Measurements from ENCODE around the gene EXOSC3. TPM values are rescaled to one million over a fixed set of nuclear protein-coding genes. Genes with fewer than 3 reads are reported as not detected.

The EXOSC3 gene
- total and polyA plus RNA-seq, 9 of the 15 experiments (the other 6 are each of a cell fraction or from before 2014, with no cell fraction given): 18.5 to 266 (median 114) TPM

DNA sequence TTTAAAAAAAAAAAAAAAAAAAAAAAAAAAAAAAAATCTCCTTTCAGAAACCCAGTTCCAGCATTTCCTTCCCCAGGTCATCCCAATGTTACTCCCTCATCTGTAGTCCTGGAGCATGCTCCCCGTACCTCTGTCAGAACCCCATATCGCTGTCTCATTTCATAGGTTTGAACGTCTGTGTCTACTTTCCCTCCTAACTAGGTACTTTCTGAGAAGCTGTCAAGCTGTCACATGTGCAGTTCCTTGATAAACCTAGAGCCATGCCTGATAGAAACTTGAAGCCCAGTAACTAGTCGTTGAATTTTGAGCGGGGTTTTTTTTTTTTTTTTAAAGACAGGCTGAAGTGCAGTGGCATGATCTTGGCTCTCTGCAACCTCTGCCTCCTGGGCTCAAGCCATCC, 15.6 kb downstream of the EXOSC3 start (continued):
- TF ChIP-seq YY1 (IDR thresholded peaks at IDR 0.05; ENCODE audit: borderline replicate concordance in 1 of 3, control insufficient read depth in 1 of 3, extremely low read depth in 1 of 3, insufficient read depth in 3 of 3, insufficient read length in 1 of 3, insufficient replicate concordance in 2 of 3, low read depth in 1 of 3, low read length in 2 of 3): no peak
- no peak for TF ChIP-seq SRSF3 (IDR thresholded peaks at IDR 0.05; ENCODE audit: insufficient read depth, low read length)
- no peak for TF ChIP-seq GTF2F1 (IDR thresholded peaks at IDR 0.05; ENCODE audit: low read depth, low read length)
- TF ChIP-seq JUNB (CRISPR knock-in tag; conservative IDR thresholded peaks at IDR 0.05): no peak
- TF ChIP-seq HDAC1 (IDR thresholded peaks at IDR 0.05): peak in 1 of 2 experiments; percentile 72; a peak in 2 of 4 replicates
- TF ChIP-seq KDM4B (IDR thresholded peaks at IDR 0.05; ENCODE audit: borderline replicate concordance in 2 of 2, low read depth in 1 of 2): no peak
- TF ChIP-seq, protein P1, sequence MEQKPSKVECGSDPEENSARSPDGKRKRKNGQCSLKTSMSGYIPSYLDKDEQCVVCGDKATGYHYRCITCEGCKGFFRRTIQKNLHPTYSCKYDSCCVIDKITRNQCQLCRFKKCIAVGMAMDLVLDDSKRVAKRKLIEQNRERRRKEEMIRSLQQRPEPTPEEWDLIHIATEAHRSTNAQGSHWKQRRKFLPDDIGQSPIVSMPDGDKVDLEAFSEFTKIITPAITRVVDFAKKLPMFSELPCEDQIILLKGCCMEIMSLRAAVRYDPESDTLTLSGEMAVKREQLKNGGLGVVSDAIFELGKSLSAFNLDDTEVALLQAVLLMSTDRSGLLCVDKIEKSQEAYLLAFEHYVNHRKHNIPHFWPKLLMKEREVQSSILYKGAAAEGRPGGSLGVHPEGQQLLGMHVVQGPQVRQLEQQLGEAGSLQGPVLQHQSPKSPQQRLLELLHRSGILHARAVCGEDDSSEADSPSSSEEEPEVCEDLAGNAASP (IDR thresholded peaks at IDR 0.05): no peak
- no peak for TF ChIP-seq ZNF263 (CRISPR knock-in tag; IDR thresholded peaks at IDR 0.05; ENCODE audit: borderline replicate concordance)
- no peak for TF ChIP-seq ARID2 (IDR thresholded peaks at IDR 0.05)
- no peak for TF ChIP-seq SP1 (CRISPR knock-in tag; IDR thresholded peaks at IDR 0.05)
- TF ChIP-seq KDM1A (IDR thresholded peaks at IDR 0.05): no peak
- TF ChIP-seq ESRRA (IDR thresholded peaks at IDR 0.05; ENCODE audit: borderline replicate concordance, low read depth): no peak
- TF ChIP-seq MCM3 (IDR thresholded peaks at IDR 0.05): no peak
- TF ChIP-seq TEAD4 (IDR thresholded peaks at IDR 0.05; ENCODE audit: low read length): peak; percentile 67
- no peak for TF ChIP-seq TEAD4 (CRISPR knock-in tag; IDR thresholded peaks at IDR 0.05; ENCODE audit: borderline replicate concordance)
- no peak for TF ChIP-seq ZNF75A (CRISPR knock-in tag; IDR thresholded peaks at IDR 0.05)
- no peak for TF ChIP-seq ZNF507 (tag; conservative IDR thresholded peaks at IDR 0.05)
- TF ChIP-seq WHSC1 (IDR thresholded peaks at IDR 0.05; ENCODE audit: low read length): no peak
- no peak for TF ChIP-seq MYNN (IDR thresholded peaks at IDR 0.05)
- no peak for TF ChIP-seq MYNN (CRISPR knock-in tag; IDR thresholded peaks at IDR 0.05)
- TF ChIP-seq MBD2 (IDR thresholded peaks at IDR 0.05; ENCODE audit: borderline replicate concordance, low read depth): no peak
- TF ChIP-seq SP2 (IDR thresholded peaks at IDR 0.05; ENCODE audit: extremely low read depth, low read depth, low read length, poor library complexity, severe bottlenecking): no peak
- TF ChIP-seq CREB1 (IDR thresholded peaks at IDR 0.05): no peak
- TF ChIP-seq CREB1 (CRISPR knock-in tag; IDR thresholded peaks at IDR 0.05): no peak

Measured in K562 (cell line).